Measurements from ENCODE around the gene TRIM49C. TPM values are rescaled to one million over a fixed set of nuclear protein-coding genes. Genes with fewer than 3 reads are reported as not detected.
"Not testable (repeated sequence)": the region's sequence is repeated elsewhere in the genome, so short reads cannot be mapped to it uniquely, and the experiment has no call there.

TRIM49C gene, protein sequence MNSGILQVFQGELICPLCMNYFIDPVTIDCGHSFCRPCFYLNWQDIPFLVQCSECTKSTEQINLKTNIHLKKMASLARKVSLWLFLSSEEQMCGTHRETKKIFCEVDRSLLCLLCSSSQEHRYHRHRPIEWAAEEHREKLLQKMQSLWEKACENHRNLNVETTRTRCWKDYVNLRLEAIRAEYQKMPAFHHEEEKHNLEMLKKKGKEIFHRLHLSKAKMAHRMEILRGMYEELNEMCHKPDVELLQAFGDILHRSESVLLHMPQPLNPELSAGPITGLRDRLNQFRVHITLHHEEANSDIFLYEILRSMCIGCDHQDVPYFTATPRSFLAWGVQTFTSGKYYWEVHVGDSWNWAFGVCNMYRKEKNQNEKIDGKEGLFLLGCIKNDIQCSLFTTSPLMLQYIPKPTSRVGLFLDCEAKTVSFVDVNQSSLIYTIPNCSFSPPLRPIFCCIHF
- not detected for total RNA-seq

DNA sequence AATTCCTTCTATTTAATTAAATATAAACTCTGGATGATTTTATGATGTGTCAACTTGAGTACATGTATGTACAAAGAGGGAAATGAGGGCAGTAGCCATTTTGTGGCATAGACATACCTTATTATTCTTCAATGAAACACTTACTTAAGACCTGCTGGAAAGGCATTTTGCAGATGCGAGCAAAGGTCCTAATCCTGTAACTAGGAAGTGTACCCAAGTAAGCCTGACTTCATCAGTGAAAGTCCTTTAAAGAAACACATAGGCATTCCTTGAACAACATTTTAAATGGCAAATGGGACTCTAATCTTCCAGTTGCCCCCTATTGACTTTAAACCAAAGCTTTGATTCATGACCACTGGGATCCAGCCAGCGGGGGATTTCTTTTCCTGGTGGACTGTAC lies at the start of gene TRIM49C:
Gene TRIM49C (plus strand): TSS at position 301 of the 400 bp plus-strand sequence. CDS start 4,106 bp downstream, outside the sequence.
- H3K9me3 Mint-ChIP-seq; H3K27me3 Mint-ChIP-seq; H3K4me3 Mint-ChIP-seq; CTCF ChIA-PET; DNase-seq; H3K27ac Mint-ChIP-seq; H3K4me1 Mint-ChIP-seq; H3K36me3 Mint-ChIP-seq (ENCODE audit: low read depth); POLR2A ChIA-PET: not testable (repeated sequence)

DNA sequence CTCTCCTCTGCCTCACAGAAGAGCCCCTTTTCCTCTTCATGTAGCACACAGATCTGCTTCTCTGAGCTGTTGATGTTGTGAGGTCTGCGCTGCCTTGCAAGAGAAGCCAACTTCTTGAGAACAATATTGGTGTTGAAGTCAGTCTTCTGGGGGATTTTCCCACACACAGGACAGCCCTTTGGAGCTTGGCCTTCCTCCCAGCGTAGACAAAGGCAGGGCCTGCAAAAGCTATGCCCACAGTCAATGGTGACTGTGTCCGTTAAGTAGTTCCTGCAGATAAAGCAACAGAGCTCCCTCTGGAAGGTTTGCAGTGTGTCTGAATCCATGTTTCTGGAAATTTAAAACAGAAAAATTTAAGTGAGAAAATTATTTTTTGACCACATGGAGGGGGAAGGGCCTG lies 6.7 kb upstream of the TRIM49C start:
- H3K4me1 Mint-ChIP-seq; DNase-seq; CTCF ChIA-PET; H3K9me3 Mint-ChIP-seq; POLR2A ChIA-PET; H3K4me3 Mint-ChIP-seq; H3K27me3 Mint-ChIP-seq; H3K27ac Mint-ChIP-seq; H3K36me3 Mint-ChIP-seq (ENCODE audit: low read depth): not testable (repeated sequence)

DNA sequence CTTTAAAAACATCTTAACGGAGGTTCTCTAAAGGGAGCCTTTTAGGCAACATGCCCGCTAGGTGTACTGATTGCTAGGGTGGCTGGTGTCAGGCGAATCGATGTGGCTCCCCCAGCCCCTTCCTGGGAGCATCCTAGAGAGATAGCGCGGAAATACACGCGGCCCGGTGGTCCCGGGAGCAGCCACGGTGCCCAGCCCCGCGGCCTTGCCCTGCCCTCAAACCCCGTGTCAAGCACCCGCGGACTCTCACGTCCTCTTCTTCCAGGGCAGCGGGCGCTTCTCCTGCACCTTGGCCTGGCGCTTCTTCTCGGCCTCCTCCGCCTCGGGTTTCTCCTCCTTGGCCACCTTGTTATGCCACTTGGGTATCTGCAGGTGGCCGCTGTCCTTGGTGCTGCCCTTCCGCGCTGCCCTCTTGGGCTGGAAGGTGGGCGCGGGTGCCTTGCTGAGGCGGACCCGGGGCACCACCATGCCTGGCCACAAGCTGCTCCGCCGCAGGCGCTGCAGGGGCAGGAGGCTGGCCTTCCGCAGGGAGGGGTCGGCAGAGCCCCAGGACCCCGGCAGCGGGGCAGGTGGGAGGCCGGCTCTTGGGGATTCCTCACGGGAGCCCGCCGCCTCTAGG lies 20.8 kb downstream of the TRIM49C start:
- H3K9me3 Mint-ChIP-seq; H3K4me1 Mint-ChIP-seq; H3K4me3 Mint-ChIP-seq; DNase-seq; POLR2A ChIA-PET; H3K27me3 Mint-ChIP-seq; H3K36me3 Mint-ChIP-seq (ENCODE audit: low read depth); CTCF ChIA-PET; H3K27ac Mint-ChIP-seq: not testable (repeated sequence)

DNA sequence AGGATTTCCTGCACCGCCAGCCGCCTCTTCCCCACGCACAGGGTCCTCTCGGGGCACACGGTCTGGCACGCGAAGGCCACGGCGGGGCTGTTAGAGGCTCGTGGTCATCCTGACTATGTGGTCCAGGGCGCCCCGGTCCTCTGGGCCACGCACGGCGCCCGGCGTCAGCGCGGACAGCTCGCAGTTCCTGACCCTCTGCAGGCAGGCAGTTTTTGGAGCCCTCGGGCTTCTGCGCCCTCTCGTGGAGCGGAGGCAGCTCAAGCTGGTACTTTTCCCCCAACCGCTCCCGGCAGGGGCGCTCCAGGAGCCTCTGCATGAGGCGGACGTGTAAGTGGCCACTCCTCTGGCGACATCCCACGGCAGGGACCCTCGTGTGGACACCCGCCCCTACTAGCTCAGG lies 21.4 kb downstream of the TRIM49C start:
- H3K4me3 Mint-ChIP-seq; DNase-seq; H3K9me3 Mint-ChIP-seq; CTCF ChIA-PET; H3K4me1 Mint-ChIP-seq; H3K27me3 Mint-ChIP-seq; H3K36me3 Mint-ChIP-seq (ENCODE audit: low read depth); POLR2A ChIA-PET; H3K27ac Mint-ChIP-seq: not testable (repeated sequence)

DNA sequence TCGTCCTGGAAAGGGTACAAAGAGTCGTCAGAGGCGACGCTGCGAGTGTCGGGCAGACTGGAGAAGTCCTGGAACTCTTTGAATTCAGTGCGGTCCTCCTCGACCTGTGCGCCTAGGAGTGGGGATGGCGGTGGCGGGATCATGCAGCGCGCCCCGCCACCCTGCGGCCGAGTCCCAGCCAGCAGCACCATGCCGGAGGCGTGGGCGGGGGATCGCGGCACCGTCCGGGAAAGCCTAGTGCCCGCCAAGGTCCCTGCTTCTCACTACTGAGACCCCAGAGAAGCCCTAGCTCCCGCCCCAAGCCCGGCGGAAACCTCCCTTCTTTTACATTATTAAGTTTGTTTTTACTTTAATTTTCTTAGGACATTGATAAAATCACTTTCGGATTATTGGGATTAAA lies 22.6 kb downstream of the TRIM49C start:
- POLR2A ChIA-PET; H3K4me1 Mint-ChIP-seq; H3K4me3 Mint-ChIP-seq; H3K27ac Mint-ChIP-seq; H3K27me3 Mint-ChIP-seq; DNase-seq; H3K36me3 Mint-ChIP-seq (ENCODE audit: low read depth); H3K9me3 Mint-ChIP-seq; CTCF ChIA-PET: not testable (repeated sequence)

DNA sequence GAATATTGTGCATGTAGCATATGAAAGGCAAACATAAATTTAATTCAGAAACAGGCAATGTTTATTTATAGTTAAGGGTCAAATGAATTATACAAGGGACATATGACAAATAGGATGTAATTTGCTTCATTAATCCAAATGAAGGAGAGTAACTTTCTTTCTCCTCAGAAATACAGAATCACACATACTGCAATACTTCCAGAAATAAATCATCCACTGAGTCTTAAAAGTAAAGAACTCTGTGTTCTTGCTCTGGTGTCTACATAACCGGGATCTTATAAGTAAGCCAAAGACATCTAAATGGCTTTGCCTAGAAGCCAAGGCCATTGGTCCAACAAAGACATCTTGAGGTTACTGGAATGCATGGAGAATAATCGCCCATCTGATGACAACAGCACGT lies 54.7 kb downstream of the TRIM49C start, which contains the start of gene UBTFL1:
Gene UBTFL1 (plus strand): TSS at position 301 of the 400 bp plus-strand sequence. CDS start 0 bp downstream, at position 301.
- H3K4me1 Mint-ChIP-seq; DNase-seq; H3K36me3 Mint-ChIP-seq (ENCODE audit: low read depth); H3K4me3 Mint-ChIP-seq; H3K27me3 Mint-ChIP-seq; CTCF ChIA-PET; H3K27ac Mint-ChIP-seq; POLR2A ChIA-PET; H3K9me3 Mint-ChIP-seq: not testable (repeated sequence)

DNA sequence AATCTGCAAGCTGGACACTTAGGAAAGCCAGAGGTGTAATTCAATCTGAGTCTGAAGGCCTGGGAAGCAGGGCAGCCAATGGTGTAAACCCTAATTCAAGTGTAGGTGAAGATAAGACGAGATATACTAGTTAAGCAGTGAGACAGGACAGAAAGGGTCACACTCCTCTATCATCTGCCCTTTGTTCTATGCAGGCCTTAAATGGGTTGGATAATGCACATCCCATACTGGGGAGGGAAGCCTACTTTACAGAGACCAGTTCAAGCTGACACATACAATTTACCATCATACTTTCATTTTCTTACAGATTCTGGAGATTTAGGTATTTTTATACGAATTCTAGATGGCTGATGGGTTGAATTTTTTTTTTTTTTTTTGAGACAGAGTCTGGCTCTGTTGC lies 57.8 kb downstream of the TRIM49C start:
- CTCF ChIA-PET, result not testable (repeated sequence)

More for the DNA sequence above, 57.8 kb downstream of the TRIM49C start:
- H3K4me3 Mint-ChIP-seq; H3K9me3 Mint-ChIP-seq; DNase-seq; H3K36me3 Mint-ChIP-seq (ENCODE audit: low read depth); H3K4me1 Mint-ChIP-seq; POLR2A ChIA-PET; H3K27ac Mint-ChIP-seq; H3K27me3 Mint-ChIP-seq: not testable (repeated sequence)

Other genes with a start within 250 kb of the TRIM49C start
- gene TRIM49, start 222.5 kb upstream of the TRIM49C start, total RNA-seq, result not detected
- not detected for gene TRIM64B, start 152.6 kb upstream of the TRIM49C start, total RNA-seq
- gene TRIM49D1, start 108.9 kb upstream of the TRIM49C start, total RNA-seq, result not detected
- gene TRIM49D2, start 107.0 kb upstream of the TRIM49C start, total RNA-seq, result not detected
- not detected for gene TRIM64, start 65.1 kb upstream of the TRIM49C start, total RNA-seq
- gene UBTFL1, start 54.8 kb downstream of the TRIM49C start, total RNA-seq, result not detected
- not detected for gene NAALAD2, start 103.6 kb downstream of the TRIM49C start, total RNA-seq
- gene CHORDC1, start 191.9 kb downstream of the TRIM49C start, total RNA-seq, result 10 to 100 TPM; 61.9 to 64.9 TPM

Data from activated CD4-positive, alpha-beta T cell treated with anti-CD3 and anti-CD28 coated beads, Interleukin-2, amount 10 ng/mL, durations not matched to agents 7 days and 5 days (primary cell).